ENCODE data around the gene RBM33.

The RBM33 gene

DNA sequence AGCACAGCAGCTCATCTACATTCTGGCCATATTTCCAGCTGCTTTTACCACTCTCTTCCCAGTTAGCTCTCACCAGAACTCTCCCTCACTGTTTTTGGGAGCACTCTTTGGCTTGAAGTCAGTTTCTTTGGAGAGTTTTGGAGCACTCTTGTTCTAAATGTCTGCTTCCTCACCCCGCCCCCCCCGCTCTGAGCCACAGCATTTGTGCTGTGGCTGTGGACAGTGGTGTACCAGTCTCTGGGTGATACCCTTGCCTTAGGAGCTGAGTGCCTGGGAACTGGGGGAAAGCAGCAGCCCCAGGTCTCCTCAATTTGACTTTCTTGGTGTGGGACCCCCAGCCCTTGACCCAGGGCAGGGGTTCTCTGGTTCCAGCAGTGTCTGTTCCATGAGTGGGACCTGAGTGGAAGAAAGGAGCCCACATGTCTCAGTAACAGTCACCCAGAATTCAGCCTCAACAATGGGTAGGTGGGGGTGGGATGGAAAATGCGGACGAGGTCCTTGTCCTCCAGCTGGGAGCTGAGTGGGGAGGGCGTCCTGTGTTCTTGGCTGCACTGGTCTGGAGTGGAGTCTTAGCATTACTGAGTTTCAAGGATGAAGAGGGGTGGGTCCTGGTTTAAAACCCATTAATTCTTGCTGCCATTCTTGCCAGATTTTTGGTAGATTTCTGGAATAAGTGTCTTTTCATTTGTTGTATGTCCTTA is 18.0 kb downstream of the RBM33 start:
- H3K27ac ChIP-seq (ENCODE audit: low read length) = no peak overlapping the region
- 0 out of 2 replicates have a peak, but pooled peaks cover 2% of the 10 kb centered on the region for H3K4me1 ChIP-seq (ENCODE audit: control insufficient read depth, insufficient read depth, low read length)

GRCh38 chr7:155663937-155664336 is 19.5 kb downstream of the RBM33 start:
- WGBS (ENCODE audit: insufficient coverage, insufficient read length) = no CpG with 5 or more reads among the region's 4 CpGs

More for the DNA sequence above, 18.0 kb downstream of the RBM33 start:
- Histone ChIP-seq H3K4me3 (ENCODE audit: low read length) (no peak overlapping the region), H3K36me3 (ENCODE audit: control insufficient read depth, insufficient read depth, low read length) (no peaks in the 10 kb centered on the region), H3K9me3 (ENCODE audit: control insufficient read depth, insufficient read depth, low read length) (no peaks in the 10 kb centered on the region), H3K27me3 (ENCODE audit: control insufficient read depth, insufficient read depth, low read length) (no peaks in the 10 kb centered on the region)
- no CpG with 5 or more reads among the region's 5 CpGs for WGBS (ENCODE audit: insufficient coverage, insufficient read length)
- DNase-seq (ENCODE audit: low read depth, low spot score) = no peak

GRCh38 chr7:155665079-155665956 is 20.9 kb downstream of the RBM33 start:
- Histone ChIP-seq H3K27me3 (ENCODE audit: control insufficient read depth, insufficient read depth, low read length) (no peaks in the 10 kb centered on the region), H3K9me3 (ENCODE audit: control insufficient read depth, insufficient read depth, low read length) (no peaks in the 10 kb centered on the region), H3K27ac (ENCODE audit: low read length) (no peak overlapping the region), H3K36me3 (ENCODE audit: control insufficient read depth, insufficient read depth, low read length) (no peaks in the 10 kb centered on the region), H3K4me3 (ENCODE audit: low read length) (no peak overlapping the region), H3K4me1 (ENCODE audit: control insufficient read depth, insufficient read depth, low read length) (0 out of 2 replicates have a peak, but pooled peaks cover 4% of the 10 kb centered on the region)
- DNase-seq (ENCODE audit: low read depth, low spot score) = no peak
- no CpG with 5 or more reads among the region's 9 CpGs for WGBS (ENCODE audit: insufficient coverage, insufficient read length)

More at GRCh38 chr7:155663937-155664336, 19.5 kb downstream of the RBM33 start:
- no peak for DNase-seq (ENCODE audit: low read depth, low spot score)
- Histone ChIP-seq H3K27ac (ENCODE audit: low read length) (no peak overlapping the region), H3K4me3 (ENCODE audit: low read length) (no peak overlapping the region), H3K4me1 (ENCODE audit: control insufficient read depth, insufficient read depth, low read length) (0 out of 2 replicates have a peak, but pooled peaks cover 2% of the 10 kb centered on the region), H3K9me3 (ENCODE audit: control insufficient read depth, insufficient read depth, low read length) (no peaks in the 10 kb centered on the region), H3K27me3 (ENCODE audit: control insufficient read depth, insufficient read depth, low read length) (no peaks in the 10 kb centered on the region), H3K36me3 (ENCODE audit: control insufficient read depth, insufficient read depth, low read length) (no peaks in the 10 kb centered on the region)

DNA sequence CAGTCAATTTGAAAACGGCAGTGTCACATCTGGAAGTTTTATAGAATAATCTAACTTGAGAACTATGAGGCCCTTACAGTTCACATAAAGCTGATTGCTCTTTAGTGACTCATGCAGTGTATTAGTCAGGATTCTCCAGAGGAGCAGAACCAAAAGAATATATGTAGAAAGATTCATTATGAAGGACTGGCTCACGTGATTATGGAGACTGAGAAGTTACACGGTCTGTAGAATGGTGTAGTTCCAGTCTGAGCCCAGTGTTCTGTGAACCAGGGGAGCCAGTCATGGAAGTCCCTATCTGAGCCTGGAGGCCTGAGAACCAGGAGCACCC is 21.5 kb downstream of the RBM33 start:
- 0 out of 2 replicates have a peak, but pooled peaks cover 4% of the 10 kb centered on the region for H3K4me1 ChIP-seq (ENCODE audit: control insufficient read depth, insufficient read depth, low read length)
- no peak overlapping the region for H3K27ac ChIP-seq (ENCODE audit: low read length)
- no peak overlapping the region for H3K4me3 ChIP-seq (ENCODE audit: low read length)
- no peaks in the 10 kb centered on the region for H3K27me3 ChIP-seq (ENCODE audit: control insufficient read depth, insufficient read depth, low read length)
- WGBS (ENCODE audit: insufficient coverage, insufficient read length) = no CpG with 5 or more reads among the region's 3 CpGs
- no peaks in the 10 kb centered on the region for H3K9me3 ChIP-seq (ENCODE audit: control insufficient read depth, insufficient read depth, low read length)
- DNase-seq (ENCODE audit: low read depth, low spot score) = no peak
- H3K36me3 ChIP-seq (ENCODE audit: control insufficient read depth, insufficient read depth, low read length) = no peaks in the 10 kb centered on the region

DNA sequence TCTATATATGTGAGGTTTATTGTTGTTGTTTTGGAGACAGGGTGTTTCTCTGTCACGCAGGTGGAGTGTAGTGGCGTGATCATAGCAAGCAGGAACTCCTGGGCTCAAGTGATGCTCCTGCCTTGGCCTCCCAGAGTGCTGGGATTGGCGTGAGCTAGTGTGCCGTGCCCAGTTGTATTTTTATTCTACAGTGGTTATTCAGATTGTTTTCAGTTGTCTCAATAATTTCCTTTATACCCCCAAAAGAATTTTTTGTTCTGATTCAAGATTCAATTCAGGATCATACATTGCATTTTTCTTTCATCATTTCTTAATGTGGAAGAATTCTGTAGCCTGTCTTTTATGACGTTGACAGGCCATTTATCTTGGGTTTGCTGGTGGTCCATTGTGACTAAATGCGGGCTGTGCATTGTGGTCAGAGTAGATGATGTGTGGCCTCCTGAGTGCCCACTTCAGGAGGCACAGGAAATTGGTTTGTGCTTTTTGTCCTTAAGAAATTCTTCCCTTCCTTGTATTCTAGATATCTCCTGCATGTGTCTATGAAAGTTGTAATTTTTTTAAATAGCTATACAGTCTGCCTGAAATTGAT is 22.9 kb downstream of the RBM33 start:
- no peak overlapping the region for H3K4me3 ChIP-seq (ENCODE audit: low read length)
- H3K4me1 ChIP-seq (ENCODE audit: control insufficient read depth, insufficient read depth, low read length) = 0 out of 2 replicates have a peak, but pooled peaks cover 4% of the 10 kb centered on the region
- no peaks in the 10 kb centered on the region for H3K9me3 ChIP-seq (ENCODE audit: control insufficient read depth, insufficient read depth, low read length)
- DNase-seq (ENCODE audit: low read depth, low spot score) = no peak
- no peaks in the 10 kb centered on the region for H3K36me3 ChIP-seq (ENCODE audit: control insufficient read depth, insufficient read depth, low read length)
- H3K27me3 ChIP-seq (ENCODE audit: control insufficient read depth, insufficient read depth, low read length) = no peaks in the 10 kb centered on the region
- WGBS (ENCODE audit: insufficient coverage, insufficient read length) = no CpG with 5 or more reads among the region's 6 CpGs
- H3K27ac ChIP-seq (ENCODE audit: low read length) = no peak overlapping the region

GRCh38 chr7:155669717-155670505 is 25.4 kb downstream of the RBM33 start:
- no peaks in the 10 kb centered on the region for H3K36me3 ChIP-seq (ENCODE audit: control insufficient read depth, insufficient read depth, low read length)
- no peaks in the 10 kb centered on the region for H3K9me3 ChIP-seq (ENCODE audit: control insufficient read depth, insufficient read depth, low read length)
- 0 out of 2 replicates have a peak, but pooled peaks cover 2% of the 10 kb centered on the region for H3K4me1 ChIP-seq (ENCODE audit: control insufficient read depth, insufficient read depth, low read length)
- no peak overlapping the region for H3K27ac ChIP-seq (ENCODE audit: low read length)
- WGBS (ENCODE audit: insufficient coverage, insufficient read length) = no CpG with 5 or more reads among the region's 11 CpGs
- H3K27me3 ChIP-seq (ENCODE audit: control insufficient read depth, insufficient read depth, low read length) = no peaks in the 10 kb centered on the region
- no peak overlapping the region for H3K4me3 ChIP-seq (ENCODE audit: low read length)
- peak; percentile 25 for DNase-seq (ENCODE audit: low read depth, low spot score)

DNA sequence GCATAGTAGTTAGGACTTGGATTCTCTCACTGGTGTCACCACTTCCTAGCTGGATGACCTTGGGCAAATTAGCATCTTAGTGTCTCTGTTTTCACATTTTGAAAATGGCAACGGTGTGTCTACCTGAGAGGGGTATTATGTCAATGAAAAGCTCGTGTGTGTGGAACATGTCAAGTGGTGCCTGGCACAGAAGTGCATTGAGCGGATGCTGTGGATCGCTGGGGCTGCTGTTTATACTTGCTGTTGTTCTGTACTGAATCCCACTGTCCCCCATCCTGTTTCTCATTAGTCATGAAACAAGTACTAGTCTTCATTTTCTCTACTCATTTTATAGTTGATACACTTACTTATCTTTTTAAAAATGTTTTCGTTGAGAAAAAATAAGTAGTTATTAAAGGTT is 26.1 kb downstream of the RBM33 start:
- Histone ChIP-seq H3K9me3 (ENCODE audit: control insufficient read depth, insufficient read depth, low read length) (no peaks in the 10 kb centered on the region), H3K27ac (ENCODE audit: low read length) (no peak overlapping the region), H3K4me3 (ENCODE audit: low read length) (no peak overlapping the region), H3K4me1 (ENCODE audit: control insufficient read depth, insufficient read depth, low read length) (0 out of 2 replicates have a peak, but pooled peaks cover 2% of the 10 kb centered on the region), H3K36me3 (ENCODE audit: control insufficient read depth, insufficient read depth, low read length) (no peaks in the 10 kb centered on the region), H3K27me3 (ENCODE audit: control insufficient read depth, insufficient read depth, low read length) (no peaks in the 10 kb centered on the region)
- no peak for DNase-seq (ENCODE audit: low read depth, low spot score)
- no CpG with 5 or more reads among the region's 5 CpGs for WGBS (ENCODE audit: insufficient coverage, insufficient read length)

GRCh38 chr7:155674556-155674955 is 30.1 kb downstream of the RBM33 start:
- Histone ChIP-seq H3K27ac (ENCODE audit: low read length) (no peak overlapping the region), H3K4me3 (ENCODE audit: low read length) (no peak overlapping the region), H3K4me1 (ENCODE audit: control insufficient read depth, insufficient read depth, low read length) (0 out of 2 replicates have a peak, but pooled peaks cover 2% of the 10 kb centered on the region), H3K27me3 (ENCODE audit: control insufficient read depth, insufficient read depth, low read length) (no peaks in the 10 kb centered on the region), H3K9me3 (ENCODE audit: control insufficient read depth, insufficient read depth, low read length) (no peaks in the 10 kb centered on the region), H3K36me3 (ENCODE audit: control insufficient read depth, insufficient read depth, low read length) (no peaks in the 10 kb centered on the region)
- no peak for DNase-seq (ENCODE audit: low read depth, low spot score)
- no CpG with 5 or more reads among the region's 3 CpGs for WGBS (ENCODE audit: insufficient coverage, insufficient read length)

- Histone ChIP-seq H3K27me3 (ENCODE audit: control insufficient read depth, insufficient read depth, low read length) (no peaks in the 10 kb centered on the region), H3K9me3 (ENCODE audit: control insufficient read depth, insufficient read depth, low read length) (no peaks in the 10 kb centered on the region), H3K4me3 (ENCODE audit: low read length) (no peak overlapping the region), H3K4me1 (ENCODE audit: control insufficient read depth, insufficient read depth, low read length) (peaks cover 1% of the 10 kb centered on the region; the same call in 1 of the 2 replicates), H3K36me3 (ENCODE audit: control insufficient read depth, insufficient read depth, low read length) (peaks cover 3% of the 10 kb centered on the region; the same call in 1 of the 2 replicates), H3K27ac (ENCODE audit: low read length) (no peak overlapping the region)
- no CpG with 5 or more reads among the region's 8 CpGs for WGBS (ENCODE audit: insufficient coverage, insufficient read length)
- no peak for DNase-seq (ENCODE audit: low read depth, low spot score)
Measured at GRCh38 chr7:155676052-155676451, 31.6 kb downstream of the RBM33 start.

Measured in iPS DF 6.9 (cell line).